Stimulated activated CD8-positive, alpha-beta memory T cell treated with anti-CD3 and anti-CD28 coated beads, Interleukin-2, amount 100 ng/mL, for 1 hour (primary cell): ENCODE results near the gene PCDHGA3.
"Not testable (repeated sequence)": the region's sequence is repeated elsewhere in the genome, so short reads cannot be mapped to it uniquely, and the experiment has no call there.

ENCODE experiments used
- DNase-seq, 2 donors: peaks; one replicate each; pipeline ENCODE4 v3.0.0-alpha.2; 2020; ENCODE audit warnings: low read depth in 2 of 2

Gene PCDHGA3

GRCh38 chr5:141382469-141383294 lies 39.1 kb downstream of the PCDHGA3 start, which contains the start of gene PCDHGA7:
TSS of gene PCDHGA7 (plus strand) at chr5:141382742. CDS start at chr5:141382900, 158 bp downstream.
- DNase-seq = no peak

GRCh38 chr5:141383345-141383744 lies 39.7 kb downstream of the PCDHGA3 start:
- no peak for DNase-seq

- no peak for DNase-seq
Observed at GRCh38 chr5:141384471-141385267, 41.0 kb downstream of the PCDHGA3 start.

- not testable (repeated sequence) for DNase-seq
Observed at GRCh38 chr5:141387557-141388311, 44.1 kb downstream of the PCDHGA3 start, which contains the start of gene PCDHGB4. TSS of gene PCDHGB4 (plus strand) at chr5:141387698. CDS start at chr5:141387885, 187 bp downstream.

- no peak for DNase-seq
Observed at GRCh38 chr5:141388661-141389060, 45.0 kb downstream of the PCDHGA3 start.

GRCh38 chr5:141389153-141390042 lies 45.8 kb downstream of the PCDHGA3 start:
- no peak for DNase-seq

- no peak for DNase-seq
Observed at GRCh38 chr5:141392429-141393198, 49.0 kb downstream of the PCDHGA3 start, which contains the start of gene PCDHGA8. TSS of gene PCDHGA8 (plus strand) at chr5:141392633. CDS start at chr5:141392814, 181 bp downstream.

- no peak for DNase-seq
Observed at GRCh38 chr5:141393267-141393666, 49.6 kb downstream of the PCDHGA3 start.

- not testable (repeated sequence) for DNase-seq
Observed at GRCh38 chr5:141394401-141395187, 51.0 kb downstream of the PCDHGA3 start.
